Retinal pigment epithelial cell (primary cell): ENCODE results near the gene LINGO1.

ENCODE experiments used
- DNase-seq: peaks from one replicate; pipeline ENCODE4 v3.0.0-alpha.2; 2010; ENCODE audit warnings: low read depth
- H3K4me3 ChIP-seq: 2 replicates; pipeline ENCODE4 v1.5.1; 2011; ENCODE audit warnings: mild to moderate bottlenecking, low read length, control low read depth, moderate library complexity
- CTCF ChIP-seq: conservative IDR thresholded peaks from 2 replicates; pipeline ENCODE4 v1.5.1; 2011; ENCODE audit warnings: low read depth, low read length, control low read depth, inconsistent platforms

Gene LINGO1

DNA sequence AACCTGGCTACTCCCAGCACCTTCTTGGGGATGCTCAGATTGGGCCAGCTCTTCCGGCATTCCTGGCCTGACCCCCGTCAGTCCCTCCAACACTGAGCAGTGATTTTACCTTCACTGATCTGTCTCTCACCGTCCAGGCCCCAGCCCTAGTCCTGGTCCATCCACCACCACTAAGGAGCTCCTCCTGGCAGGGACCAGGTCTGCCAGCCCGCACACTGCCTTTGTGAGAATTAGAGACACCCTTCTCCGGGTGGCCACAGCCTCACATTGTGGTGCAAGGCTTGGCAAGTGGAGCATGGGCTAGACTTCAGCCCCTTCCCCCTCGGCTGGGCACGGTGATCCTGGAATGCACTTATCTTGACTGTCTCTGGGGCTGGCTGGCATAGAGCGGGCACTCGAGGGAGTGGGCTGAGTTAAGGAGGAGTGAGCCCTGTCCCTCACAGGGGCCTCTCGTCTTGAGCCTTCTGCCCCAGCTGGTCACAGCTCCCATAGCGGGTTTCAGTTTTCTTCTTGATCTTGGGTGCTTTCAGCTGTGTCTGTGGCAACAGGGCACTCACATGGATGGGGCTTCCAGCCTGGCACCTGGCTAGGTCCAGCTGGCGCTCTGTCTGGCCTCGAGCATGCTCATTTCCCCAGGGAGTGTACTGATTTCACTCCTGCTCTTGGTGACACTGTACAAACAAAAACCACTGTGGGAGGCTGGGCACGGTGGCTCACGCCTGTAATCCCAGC, 53.9 kb downstream of the LINGO1 start:
- no peak for TF ChIP-seq CTCF
- DNase-seq: no peak
- H3K4me3 ChIP-seq: no peak overlapping the region

GRCh38 chr15:77577366-77577950, 55.3 kb downstream of the LINGO1 start:
- no peak overlapping the region for H3K4me3 ChIP-seq
- peak; percentile 1 for TF ChIP-seq CTCF
- peak; percentile 26 for DNase-seq

GRCh38 chr15:77576538-77576937, 56.2 kb downstream of the LINGO1 start:
- H3K4me3 ChIP-seq: no peak overlapping the region
- DNase-seq: no peak
- TF ChIP-seq CTCF: no peak

- TF ChIP-seq CTCF: no peak
- H3K4me3 ChIP-seq: no peak overlapping the region
- DNase-seq: no peak
These were observed 57.3 kb downstream of the LINGO1 start for GRCh38 chr15:77575203-77575934.

- no peak for DNase-seq
These were observed 58.0 kb downstream of the LINGO1 start for GRCh38 chr15:77574521-77575202.

GRCh38 chr15:77573802-77574201, 58.9 kb downstream of the LINGO1 start:
- no peak for DNase-seq
- no peak for TF ChIP-seq CTCF
- H3K4me3 ChIP-seq: no peak overlapping the region

More at GRCh38 chr15:77574521-77575202, 58.0 kb downstream of the LINGO1 start:
- TF ChIP-seq CTCF: no peak
- H3K4me3 ChIP-seq: no peak overlapping the region
